HG02943 (cell line): Measurements from ENCODE around the gene KANSL3.
"Not testable (repeated sequence)": the region's sequence is repeated elsewhere in the genome, so short reads cannot be mapped to it uniquely, and the experiment has no call there.

Experiments
- ATAC-seq: cut with Tn5 transposase; IDR thresholded peaks from one replicate; pipeline ENCODE4 v1.9.1; 2021; ENCODE audit warnings: mild to moderate bottlenecking, low read depth, moderate library complexity; ENCODE audit not compliant: unreplicated experiment

Gene KANSL3

DNA sequence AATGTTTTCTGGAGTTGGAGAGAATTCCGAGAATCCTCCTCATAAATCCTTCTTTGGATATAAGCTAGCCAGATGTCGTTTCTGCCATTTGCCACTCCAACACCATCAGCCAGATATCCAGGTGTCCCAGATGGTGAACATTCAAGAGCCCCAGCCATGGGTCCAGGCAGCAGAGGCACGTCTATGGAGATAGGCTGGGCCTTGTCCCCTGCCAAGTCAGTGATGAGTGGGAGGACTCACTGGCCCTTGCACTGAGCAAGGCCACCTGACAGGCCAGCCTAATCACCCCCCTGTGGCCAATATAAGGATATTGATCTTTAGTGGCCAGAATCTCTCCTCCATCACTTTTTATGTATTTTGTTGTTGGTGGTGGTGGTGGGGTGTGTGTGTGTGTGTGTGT, 73.5 kb downstream of the KANSL3 start:
- ATAC-seq, result no peak

DNA sequence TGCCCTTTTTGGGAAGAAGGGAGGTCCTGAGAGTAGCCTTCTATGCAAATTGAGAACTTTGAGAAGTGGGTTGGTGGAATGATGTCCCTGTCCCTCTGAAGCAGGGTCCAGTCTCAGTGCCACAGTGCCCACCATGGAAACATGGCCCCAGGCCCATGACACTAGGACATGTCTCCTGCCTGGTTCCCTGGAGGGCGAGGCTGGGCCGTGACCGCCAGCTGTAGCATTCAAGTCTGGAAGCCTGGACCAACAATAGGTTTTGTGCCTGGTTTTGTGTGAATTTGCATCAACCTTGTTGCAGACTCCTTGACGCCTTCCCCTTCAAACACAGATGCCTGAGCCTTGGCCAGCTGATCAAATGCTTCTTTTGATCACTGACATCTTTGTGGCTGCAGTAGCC, 74.1 kb downstream of the KANSL3 start:
- no peak for ATAC-seq

DNA sequence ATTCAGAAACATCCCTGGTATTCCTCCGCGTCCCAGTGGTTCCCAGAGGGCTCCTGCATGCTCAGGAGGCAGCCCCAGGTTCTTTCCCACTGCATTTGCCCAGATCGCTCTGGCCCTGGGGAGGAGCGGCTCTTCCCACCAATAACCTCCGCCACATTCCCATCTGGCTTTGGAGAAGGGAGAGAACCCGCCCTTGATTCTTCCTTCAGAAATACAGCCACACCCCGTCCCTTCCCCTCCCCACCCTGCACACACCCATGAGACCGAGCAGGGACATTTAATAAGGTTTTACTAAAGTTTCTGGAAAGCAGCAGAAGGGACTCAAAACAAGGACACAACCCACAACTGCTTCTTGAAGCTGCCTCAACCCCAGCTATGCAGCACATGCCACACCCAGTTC, 79.6 kb downstream of the KANSL3 start:
- no peak for ATAC-seq

DNA sequence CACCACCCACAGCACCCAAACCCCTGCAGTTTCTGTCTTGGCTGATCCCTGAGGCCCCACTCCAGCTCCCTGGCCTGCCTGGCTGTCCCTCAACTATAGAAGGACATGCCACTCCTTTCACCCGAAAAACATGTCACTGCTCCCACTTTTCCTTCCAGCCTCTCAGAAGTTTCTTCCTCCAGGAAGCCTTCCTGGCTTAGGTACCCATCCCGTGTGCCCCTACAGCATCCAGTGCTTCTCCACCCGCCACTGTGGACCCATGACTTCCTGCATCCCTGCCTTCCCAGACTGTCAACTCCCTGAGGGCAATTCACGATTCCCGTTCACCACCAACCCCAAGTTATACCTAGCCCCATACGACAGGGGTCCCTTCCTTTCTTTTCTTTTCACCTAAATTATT, 80.1 kb downstream of the KANSL3 start:
- no peak for ATAC-seq

DNA sequence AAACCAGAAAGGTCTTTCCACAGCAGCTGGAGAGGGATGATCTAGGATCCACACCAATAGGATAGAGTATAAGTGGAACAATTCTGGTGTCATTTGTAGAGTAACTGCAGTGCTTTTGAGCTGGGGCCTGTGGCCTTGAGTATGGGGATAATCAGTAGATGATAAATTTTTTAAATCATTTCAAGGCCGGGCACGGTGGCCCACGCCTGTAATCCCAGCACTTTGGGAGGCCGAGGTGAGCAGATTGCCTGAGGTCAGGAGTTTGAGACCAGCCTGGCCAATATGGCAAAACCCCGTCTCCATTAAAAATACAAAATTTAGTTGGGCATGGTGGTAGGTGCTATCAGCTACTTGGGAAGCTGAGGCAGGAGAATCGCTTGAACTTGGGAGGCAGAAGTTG, 80.7 kb downstream of the KANSL3 start:
- ATAC-seq, result not testable (repeated sequence)

DNA sequence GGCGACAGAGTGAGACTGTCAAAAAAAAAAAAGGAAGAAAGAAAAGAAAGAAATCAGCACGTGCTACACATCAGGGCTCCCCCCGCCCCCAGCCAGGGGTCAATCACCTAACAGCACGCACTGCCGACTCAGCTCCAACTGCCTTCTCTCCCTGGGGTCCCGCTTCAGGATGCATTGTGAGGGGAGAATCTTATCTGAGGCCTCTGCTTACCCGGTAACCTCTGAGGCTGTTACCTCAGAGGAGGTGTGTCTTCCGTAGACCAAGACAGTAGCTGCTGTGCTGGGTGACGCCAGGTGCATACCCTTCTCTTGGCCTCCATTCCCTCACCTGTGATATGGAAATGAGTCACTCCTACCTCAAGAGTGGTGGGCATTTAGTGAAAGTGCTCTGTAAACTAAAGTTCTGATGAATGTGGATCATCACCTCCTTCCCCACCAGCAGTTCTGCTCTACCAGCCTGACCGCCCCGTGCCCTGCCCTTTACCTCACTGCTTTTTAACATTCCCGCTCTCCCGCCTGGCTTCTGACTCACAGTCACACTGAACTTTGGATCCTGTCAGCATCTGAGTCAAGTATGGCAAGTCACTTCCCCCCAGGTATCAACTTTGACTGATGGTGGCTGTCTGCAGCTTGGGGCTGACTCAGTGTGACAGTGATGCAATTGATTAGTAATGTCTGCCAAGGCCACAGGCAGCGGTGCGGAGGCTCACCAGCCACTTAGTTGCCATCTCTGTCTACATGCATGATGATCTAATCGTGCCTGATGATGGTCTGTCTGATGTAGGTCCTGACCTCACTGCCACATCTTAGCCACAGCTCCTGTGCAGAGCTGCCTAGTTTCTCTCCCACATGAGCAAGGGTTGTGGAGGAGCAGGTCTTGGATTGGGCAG, 81.4 kb downstream of the KANSL3 start:
- ATAC-seq, result no peak

DNA sequence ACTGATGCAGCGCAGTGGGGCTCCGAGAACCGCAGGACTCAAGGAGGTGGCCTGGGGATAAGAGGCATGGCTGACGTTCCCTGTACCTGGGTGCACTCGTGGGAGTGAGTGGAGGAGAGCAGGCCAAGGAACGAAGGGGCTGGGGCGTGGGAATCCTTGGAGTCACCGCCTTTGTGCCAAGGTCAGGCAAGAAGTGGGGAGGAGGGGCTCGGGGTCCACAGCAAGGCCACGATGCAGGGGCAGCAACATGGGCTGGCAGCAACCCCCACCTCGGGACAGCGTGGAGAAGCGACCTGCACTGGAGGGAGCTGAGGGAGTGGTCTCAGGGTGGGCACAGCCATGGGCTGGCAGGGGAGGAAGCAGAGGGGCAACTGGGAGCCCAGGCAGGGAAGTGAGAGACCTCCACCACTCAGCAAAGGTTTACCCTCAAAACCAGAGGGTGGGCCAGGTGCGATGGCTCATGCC, 82.9 kb downstream of the KANSL3 start:
- no peak for ATAC-seq

DNA sequence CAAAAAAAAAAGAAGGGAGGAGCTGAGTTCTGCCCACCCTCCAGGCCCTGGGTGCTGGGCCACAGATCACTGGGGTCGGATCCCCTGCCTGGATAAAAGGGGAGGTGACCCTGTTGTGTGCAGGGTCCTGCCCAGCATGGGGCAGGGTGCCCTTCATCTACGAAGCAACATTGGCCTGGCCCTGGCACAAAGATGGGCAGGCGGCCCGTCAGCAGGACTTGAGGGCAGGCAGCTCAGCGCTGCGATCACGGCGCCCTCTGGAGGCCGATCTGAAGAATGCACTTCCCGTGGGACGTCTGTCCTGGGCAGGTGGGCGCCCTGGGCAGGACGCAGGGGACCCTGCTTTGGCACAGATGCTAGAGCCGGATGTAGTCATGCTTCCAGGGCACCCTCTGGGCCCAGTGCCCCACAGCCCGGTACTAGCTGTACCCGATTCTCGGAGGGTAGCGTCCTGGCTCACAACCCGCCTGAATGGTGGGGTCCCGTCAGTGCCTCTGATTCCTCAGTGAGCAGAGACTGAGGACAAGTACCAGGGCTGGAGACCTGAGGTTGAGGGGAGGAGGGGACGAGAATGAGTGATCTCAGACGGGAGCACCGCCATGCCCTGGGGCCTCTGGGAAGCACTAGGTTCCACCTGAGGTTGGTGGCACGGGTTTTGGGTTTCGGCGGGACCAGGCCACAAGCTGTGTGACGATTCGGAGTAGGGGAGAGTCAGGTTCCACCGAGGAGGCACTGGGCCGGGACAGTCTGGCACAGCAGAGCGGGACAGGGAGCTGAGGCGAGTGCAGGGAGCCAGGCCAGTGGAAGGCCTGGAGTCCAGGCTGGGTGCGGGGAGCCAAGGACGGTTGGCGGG, 83.6 kb downstream of the KANSL3 start:
- ATAC-seq, result no peak

DNA sequence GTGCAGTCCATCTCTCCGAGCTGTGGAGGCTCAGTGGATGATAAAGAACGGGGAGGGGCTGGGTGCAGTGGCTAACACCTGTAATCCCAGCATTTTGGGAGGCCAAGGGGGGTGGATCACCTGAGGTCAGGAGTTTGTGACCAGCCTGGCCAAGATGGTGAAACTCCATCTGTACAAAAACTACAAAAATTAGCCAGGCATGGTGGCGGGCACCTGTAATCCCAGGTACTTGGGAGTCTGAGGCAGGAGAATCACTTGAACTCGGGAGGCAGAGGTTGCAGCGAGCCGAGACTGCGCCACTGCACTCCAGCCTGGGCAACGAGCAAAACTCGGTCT, 84.2 kb downstream of the KANSL3 start:
- not testable (repeated sequence) for ATAC-seq

DNA sequence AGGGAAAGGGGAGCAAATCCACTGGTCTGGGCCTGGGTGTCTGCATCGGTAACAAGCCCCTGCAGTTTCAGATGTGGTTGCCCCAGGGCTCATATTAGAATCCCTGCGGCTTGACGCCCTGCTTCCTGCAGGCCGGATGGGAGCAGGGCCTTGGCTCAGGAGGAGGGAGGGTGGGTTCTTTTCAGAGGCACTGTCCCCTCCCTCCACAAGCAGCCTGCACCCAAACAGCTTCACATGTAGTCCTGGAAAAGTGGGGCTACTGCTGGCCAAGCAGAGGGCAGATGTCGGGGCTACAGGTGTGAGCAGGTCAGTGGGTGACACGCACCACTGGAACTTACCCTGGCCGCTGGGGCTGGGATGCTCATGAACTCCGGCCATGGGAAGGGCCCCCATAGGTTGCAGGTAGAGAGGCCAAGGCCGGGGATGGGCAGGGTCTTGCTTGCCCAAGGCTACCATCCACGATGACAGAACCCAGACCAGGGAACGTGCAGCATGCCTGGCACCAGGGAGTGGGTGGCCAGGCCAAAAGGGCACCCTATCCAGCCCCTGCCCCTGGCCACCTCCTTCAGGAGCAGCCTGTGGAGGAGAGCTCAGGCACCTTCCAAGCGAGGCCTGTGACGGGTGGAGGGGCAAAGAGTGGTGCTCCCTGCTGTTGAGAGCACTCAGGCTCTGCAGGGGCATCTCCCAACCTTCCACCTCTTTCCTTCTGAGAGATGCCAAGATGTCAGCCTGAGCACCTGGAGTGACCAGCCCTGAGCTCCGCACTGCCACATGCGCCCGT, 84.7 kb downstream of the KANSL3 start:
- no peak for ATAC-seq

DNA sequence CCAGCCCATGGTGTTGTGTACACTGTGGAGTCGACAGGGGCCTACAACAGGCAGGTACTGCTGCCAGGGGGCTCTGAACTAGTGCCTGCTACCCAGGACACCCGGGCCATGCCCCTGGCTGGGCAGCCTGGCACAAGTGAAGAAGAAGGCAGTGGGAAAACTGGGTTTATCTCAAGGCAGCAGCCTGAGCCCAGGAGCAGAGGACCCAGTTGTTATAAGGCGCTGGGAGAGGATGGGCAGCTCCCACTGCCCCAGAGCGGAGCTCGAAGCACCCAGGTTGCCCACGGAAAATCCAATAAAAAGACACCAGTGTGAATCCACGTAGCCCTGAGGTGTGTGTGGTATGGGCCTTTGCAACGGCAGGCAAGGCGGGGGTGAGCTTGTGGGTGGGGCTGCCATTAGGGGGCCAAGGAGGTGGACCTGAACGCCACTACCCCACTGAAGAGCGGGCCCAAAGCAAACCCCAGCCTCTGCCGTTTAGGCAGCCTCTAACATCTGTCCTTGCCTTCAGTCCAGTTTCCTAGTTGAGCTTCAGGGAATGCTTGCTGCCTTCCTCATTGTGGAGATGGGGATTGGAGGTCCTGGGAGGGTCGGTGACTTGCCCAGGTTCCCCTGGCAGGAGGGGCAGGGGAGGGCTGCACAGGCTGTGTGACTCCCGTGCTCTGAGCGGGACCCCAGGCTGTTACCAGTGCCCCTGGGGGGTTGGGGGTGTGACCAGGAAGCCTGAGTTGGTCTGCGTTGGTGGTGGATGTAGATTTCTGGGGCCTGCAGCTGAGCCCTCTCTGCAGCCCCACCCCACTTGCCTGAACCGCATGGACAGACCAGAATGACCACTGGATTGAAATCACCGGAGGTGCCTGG, 85.6 kb downstream of the KANSL3 start:
- no peak for ATAC-seq

DNA sequence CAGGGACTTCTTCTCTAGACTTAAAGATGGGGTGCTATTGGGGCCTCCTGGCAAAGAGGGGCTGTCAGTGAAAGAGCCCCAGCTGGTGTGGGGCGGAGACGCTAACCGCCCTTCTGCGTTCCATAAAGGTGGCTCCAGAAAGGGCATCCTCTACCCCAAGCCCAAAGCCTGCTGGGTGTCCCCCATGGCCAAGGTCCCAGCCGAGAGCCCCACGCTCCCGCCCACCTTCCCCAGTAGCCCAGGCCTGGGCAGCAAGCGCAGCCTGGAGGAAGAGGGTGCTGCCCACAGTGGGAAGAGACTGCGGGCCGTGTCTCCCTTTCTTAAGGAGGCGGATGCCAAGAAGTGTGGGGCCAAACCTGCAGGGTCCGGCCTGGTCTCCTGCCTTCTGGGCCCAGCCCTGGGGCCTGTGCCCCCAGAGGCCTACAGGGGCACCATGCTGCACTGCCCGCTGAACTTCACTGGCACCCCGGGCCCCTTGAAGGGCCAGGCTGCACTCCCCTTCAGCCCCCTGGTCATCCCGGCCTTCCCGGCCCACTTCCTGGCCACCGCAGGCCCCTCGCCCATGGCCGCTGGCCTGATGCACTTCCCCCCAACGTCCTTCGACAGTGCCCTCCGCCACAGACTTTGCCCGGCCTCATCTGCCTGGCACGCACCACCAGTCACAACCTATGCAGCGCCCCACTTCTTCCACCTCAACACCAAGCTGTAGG, 86.4 kb downstream of the KANSL3 start:
- ATAC-seq, result no peak

DNA sequence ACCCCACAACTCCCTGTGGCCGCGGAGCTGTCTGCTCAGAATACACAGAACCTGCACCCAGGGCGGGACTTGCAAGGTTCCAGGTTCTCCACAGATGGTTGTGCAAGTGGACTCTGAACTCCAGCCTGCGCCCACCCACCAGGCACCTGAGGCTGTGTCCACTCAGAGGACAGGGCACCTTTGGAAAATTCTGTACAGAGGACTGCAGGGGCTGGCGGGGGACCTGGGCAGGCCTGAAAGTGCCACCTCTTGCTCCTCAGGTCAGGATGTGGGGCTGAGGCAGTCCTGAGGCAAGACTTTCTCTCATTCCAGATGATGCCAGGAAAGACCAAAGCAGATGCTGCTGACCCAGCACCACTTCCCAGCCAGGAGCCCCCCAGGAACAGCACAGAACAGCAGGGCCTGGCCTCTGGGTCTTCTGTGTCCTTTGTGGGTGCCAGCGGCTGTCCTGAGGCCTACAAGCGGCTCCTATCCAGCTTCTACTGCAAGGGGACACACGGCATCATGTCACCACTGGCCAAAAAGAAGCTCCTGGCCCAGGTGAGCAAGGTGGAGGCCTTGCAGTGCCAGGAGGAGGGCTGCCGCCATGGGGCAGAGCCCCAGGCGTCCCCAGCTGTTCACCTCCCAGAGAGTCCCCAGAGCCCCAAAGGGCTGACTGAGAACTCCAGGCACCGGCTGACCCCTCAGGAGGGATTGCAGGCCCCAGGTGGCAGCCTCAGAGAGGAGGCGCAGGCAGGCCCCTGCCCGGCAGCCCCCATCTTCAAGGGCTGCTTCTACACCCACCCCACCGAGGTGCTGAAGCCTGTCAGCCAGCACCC, 87.1 kb downstream of the KANSL3 start:
- ATAC-seq, result no peak

DNA sequence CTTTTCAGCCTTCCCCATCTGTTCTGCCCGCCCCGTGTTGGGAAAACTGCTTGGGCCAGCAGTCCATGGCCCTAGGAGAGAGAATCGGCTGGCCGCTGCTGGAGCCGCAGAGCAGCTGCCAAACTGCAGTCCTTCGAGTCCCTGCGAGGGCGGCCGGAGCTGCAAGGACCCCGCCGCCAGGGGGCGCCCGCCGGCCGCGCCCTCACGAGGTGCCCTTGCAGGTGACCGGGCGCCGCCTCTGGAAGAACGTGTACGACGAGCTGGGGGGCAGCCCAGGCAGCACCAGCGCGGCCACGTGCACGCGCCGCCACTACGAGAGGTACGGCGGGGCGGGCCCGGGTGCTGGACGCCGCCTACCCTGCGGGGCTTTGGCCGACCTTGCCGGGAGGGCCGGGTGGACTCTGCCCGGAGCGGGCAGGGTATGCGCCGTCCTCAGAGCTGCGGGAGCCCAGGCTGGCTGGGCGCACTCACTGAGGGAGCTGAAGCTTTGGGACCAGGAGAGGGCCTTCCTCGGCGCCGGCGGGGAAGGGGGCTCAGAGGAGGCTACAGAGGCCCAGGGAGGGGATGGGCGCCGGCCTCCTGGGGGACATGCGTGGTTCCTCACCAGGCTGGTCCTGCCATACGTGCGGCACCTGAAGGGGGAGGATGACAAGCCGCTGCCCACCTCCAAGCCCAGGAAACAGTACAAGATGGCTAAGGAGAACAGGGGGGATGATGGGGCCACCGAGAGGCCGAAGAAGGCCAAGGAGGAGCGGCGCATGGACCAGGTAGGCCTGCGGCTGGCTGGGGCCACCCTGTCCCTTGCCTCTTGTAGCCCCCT, 87.9 kb downstream of the KANSL3 start:
- no peak for ATAC-seq

DNA sequence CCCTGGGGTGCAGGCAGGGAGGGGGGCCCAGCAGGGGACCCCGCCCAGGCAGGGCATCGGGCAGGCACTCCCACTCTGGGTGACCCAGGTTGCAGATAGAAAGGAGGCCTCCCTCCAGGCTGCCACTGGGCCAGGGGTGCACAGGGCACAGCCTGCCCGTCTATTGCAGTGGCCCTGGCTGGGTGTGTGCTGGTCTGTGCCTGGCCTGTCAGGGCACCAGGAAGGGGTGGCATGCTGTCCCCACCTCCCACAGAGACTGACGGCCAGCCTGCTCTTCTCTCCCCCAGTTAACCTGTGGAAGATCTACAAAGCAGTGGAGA, 88.7 kb downstream of the KANSL3 start:
- ATAC-seq, result no peak

DNA sequence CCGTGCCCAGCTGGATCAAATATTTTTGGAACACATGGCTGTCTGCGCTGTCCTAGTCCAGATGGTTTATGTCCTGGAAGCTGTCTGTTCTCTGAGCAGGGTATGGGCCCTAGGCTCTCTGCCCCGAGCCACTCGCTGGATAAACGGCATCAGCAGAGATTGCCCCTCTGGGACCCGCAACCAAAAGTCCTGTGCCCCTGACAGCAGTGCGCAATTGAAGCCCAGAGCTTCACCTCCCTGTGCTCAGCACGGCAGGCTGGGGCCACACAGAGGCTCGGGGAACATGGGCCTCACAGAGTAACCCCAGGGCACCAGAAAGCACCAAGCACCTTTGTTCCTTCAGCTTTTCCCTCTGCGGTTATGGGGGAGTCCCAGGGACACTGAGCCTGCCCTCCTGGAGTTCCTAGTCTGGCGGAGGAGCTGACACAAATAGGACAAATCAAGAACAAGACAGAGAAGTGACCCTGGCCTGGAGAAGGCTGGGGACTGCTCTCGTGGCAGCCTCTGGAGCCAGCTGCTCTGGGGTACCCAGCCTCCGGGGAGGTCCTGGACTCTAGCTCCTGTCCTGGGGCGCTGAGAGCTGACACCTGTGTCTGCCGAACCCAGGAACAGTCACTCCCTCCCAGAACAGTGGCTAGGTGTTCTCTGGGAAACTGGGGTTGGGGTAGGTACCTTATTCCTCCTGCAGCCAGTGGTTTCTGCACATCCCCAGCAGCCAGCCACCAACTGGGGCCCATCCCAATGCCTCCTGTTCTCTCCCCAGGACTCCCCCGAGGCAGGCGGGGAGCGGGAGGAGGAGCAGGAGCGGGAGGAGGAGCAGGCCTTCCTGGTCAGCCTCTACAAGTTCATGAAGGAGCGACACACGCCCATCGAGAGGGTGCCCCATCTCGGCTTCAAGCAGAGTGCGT, 89.3 kb downstream of the KANSL3 start:
- ATAC-seq, result no peak

DNA sequence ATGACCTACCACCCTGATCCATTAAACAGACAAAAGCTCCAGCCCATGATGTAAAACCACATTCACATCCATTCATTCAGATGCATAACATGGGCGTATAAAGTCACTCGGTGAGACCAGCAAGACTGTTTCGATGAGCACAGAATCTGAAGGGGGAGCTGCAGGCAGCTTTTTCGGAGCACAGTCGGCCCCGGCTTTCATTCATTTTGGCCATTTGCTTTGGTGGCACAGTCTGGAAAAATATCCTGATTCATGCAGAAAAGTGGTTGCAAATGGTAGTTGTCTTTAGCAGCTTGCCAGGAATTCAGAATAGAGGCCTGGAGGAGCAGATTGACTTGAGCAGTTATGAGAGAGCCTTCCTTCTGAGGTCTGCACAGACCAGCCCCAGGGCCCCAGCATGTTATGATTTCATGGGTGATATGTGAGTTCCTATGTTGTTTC, 90.4 kb downstream of the KANSL3 start:
- ATAC-seq, result no peak
